Measurements from ENCODE around the gene TICAM2.

DNA sequence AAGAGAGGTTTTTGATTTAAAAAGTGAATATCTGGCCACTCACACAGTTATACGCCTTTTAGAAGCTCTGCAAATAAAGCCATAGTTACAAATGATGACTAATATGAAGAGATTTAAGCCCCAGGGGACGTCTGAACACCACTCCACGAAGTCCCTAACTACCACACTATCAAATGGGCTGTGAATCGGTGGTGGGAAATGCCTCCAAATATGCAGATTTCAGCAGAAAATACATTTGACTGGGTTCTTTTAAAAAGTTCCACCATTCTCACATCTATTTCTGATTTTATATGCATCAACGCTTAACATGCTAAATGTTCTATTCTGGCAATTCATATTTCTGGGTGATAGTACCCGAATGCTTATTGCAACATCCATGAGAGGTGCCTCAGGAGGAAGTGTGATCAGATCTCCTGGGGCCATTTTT is 22.5 kb downstream of the TICAM2 start:
- TF ChIP-seq, protein P1, sequence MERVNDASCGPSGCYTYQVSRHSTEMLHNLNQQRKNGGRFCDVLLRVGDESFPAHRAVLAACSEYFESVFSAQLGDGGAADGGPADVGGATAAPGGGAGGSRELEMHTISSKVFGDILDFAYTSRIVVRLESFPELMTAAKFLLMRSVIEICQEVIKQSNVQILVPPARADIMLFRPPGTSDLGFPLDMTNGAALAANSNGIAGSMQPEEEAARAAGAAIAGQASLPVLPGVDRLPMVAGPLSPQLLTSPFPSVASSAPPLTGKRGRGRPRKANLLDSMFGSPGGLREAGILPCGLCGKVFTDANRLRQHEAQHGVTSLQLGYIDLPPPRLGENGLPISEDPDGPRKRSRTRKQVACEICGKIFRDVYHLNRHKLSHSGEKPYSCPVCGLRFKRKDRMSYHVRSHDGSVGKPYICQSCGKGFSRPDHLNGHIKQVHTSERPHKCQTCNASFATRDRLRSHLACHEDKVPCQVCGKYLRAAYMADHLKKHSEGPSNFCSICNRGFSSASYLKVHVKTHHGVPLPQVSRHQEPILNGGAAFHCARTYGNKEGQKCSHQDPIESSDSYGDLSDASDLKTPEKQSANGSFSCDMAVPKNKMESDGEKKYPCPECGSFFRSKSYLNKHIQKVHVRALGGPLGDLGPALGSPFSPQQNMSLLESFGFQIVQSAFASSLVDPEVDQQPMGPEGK (CRISPR knock-in tag; IDR thresholded peaks at IDR 0.05; ENCODE audit: borderline replicate concordance): no peak
- TF ChIP-seq TOX (CRISPR knock-in tag; IDR thresholded peaks at IDR 0.05; ENCODE audit: borderline replicate concordance) (no peak), TSHZ2 (CRISPR knock-in tag; IDR thresholded peaks at IDR 0.05) (no peak), SNAI2 (CRISPR knock-in tag; IDR thresholded peaks at IDR 0.05) (no peak), ZFP3 (CRISPR knock-in tag; IDR thresholded peaks at IDR 0.05) (no peak), GLIS3 (CRISPR knock-in tag; IDR thresholded peaks at IDR 0.05) (no peak), ZNF70 (CRISPR knock-in tag; IDR thresholded peaks at IDR 0.05) (no peak), OSR1 (CRISPR knock-in tag; IDR thresholded peaks at IDR 0.05) (no peak), ZC3H10 (CRISPR knock-in tag; IDR thresholded peaks at IDR 0.05) (no peak), TCF4 (CRISPR knock-in tag; IDR thresholded peaks at IDR 0.05; ENCODE audit: borderline replicate concordance) (no peak), ZFP30 (CRISPR knock-in tag; IDR thresholded peaks at IDR 0.05) (no peak)
- TF ChIP-seq, protein P2, sequence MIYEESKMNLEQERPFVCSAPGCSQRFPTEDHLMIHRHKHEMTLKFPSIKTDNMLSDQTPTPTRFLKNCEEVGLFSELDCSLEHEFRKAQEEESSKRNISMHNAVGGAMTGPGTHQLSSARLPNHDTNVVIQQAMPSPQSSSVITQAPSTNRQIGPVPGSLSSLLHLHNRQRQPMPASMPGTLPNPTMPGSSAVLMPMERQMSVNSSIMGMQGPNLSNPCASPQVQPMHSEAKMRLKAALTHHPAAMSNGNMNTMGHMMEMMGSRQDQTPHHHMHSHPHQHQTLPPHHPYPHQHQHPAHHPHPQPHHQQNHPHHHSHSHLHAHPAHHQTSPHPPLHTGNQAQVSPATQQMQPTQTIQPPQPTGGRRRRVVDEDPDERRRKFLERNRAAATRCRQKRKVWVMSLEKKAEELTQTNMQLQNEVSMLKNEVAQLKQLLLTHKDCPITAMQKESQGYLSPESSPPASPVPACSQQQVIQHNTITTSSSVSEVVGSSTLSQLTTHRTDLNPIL (CRISPR knock-in tag; IDR thresholded peaks at IDR 0.05; ENCODE audit: low read depth): no peak
- TF ChIP-seq, protein P3, sequence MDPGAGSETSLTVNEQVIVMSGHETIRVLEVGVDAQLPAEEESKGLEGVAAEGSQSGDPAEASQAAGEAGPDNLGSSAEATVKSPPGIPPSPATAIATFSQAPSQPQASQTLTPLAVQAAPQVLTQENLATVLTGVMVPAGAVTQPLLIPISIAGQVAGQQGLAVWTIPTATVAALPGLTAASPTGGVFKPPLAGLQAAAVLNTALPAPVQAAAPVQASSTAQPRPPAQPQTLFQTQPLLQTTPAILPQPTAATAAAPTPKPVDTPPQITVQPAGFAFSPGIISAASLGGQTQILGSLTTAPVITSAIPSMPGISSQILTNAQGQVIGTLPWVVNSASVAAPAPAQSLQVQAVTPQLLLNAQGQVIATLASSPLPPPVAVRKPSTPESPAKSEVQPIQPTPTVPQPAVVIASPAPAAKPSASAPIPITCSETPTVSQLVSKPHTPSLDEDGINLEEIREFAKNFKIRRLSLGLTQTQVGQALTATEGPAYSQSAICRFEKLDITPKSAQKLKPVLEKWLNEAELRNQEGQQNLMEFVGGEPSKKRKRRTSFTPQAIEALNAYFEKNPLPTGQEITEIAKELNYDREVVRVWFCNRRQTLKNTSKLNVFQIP (CRISPR knock-in tag; IDR thresholded peaks at IDR 0.05; ENCODE audit: borderline replicate concordance, low read depth): no peak

Data from SK-N-SH treated with all-trans-retinoic acid at 6 μM for 48 hours (cell line).